Progenitor cell of endocrine pancreas (in vitro differentiated cells): Measurements from ENCODE around the gene RASA3. TPM values are rescaled to one million over a fixed set of nuclear protein-coding genes. Genes with fewer than 3 reads are reported as not detected.

Experiments used
- DNase-seq: peaks from one replicate; pipeline ENCODE4 v3.0.0; 2021; ENCODE audit warnings: low spot score; ENCODE audit not compliant: unreplicated experiment
- H3K27ac Mint-ChIP-seq: 2 replicates; pipeline ENCODE4 v1.8.0; 2021; ENCODE audit warnings: mild to moderate bottlenecking, moderate library complexity, mixed read lengths
- H3K27me3 Mint-ChIP-seq: 2 replicates; pipeline ENCODE4 v1.8.0; 2021; ENCODE audit warnings: mixed read lengths
- H3K36me3 Mint-ChIP-seq: 2 replicates; pipeline ENCODE4 v1.8.0; 2022; ENCODE audit warnings: mixed read lengths; ENCODE audit not compliant: insufficient read depth
- H3K4me1 Mint-ChIP-seq: 2 replicates; pipeline ENCODE4 v1.8.0; 2021; ENCODE audit warnings: low read depth, mixed read lengths
- H3K4me3 Mint-ChIP-seq: 2 replicates; pipeline ENCODE4 v1.8.0; 2021; ENCODE audit warnings: low read depth, mild to moderate bottlenecking, moderate library complexity, mixed read lengths
- H3K9me3 Mint-ChIP-seq: 2 replicates; pipeline ENCODE4 v1.8.0; 2021; ENCODE audit warnings: low read depth, mixed read lengths
- CTCF ChIP-seq: fragments of 200-600 bp; sonication (generic); IDR thresholded peaks from one replicate; pipeline ENCODE4 v1.5.0; 2021; ENCODE audit warnings: antibody characterized with exemption, mild to moderate bottlenecking; ENCODE audit not compliant: unreplicated experiment
- total RNA-seq: library from RNA; stranded (reverse); gene quantifications from 2 replicates; pipeline ENCODE4 v1.2.1, GENCODE V29; 2021

RASA3 gene
- total RNA-seq, 1 donor from 2014 or later: 6.3 TPM

- TF ChIP-seq CTCF: no peak
- no peak overlapping the region for H3K4me3 Mint-ChIP-seq
- peaks cover 10% of the 10 kb centered on the region for H3K36me3 Mint-ChIP-seq
- H3K27ac Mint-ChIP-seq: no peak overlapping the region
- H3K27me3 Mint-ChIP-seq: no peaks in the 10 kb centered on the region
- H3K9me3 Mint-ChIP-seq: peaks cover 3% of the 10 kb centered on the region
- H3K4me1 Mint-ChIP-seq: no peaks in the 10 kb centered on the region
- no peak for DNase-seq
These were observed 124.9 kb downstream of the RASA3 start for GRCh38 chr13:114007566-114007965.

- H3K36me3 Mint-ChIP-seq: peaks cover 6% of the 10 kb centered on the region
- TF ChIP-seq CTCF: no peak
- H3K9me3 Mint-ChIP-seq: no peaks in the 10 kb centered on the region
- H3K27me3 Mint-ChIP-seq: no peaks in the 10 kb centered on the region
- DNase-seq: no peak
- H3K4me1 Mint-ChIP-seq: no peaks in the 10 kb centered on the region
- no peak overlapping the region for H3K27ac Mint-ChIP-seq
- H3K4me3 Mint-ChIP-seq: no peak overlapping the region
These were observed 127.2 kb downstream of the RASA3 start for GRCh38 chr13:114005206-114005724.

GRCh38 chr13:114004420-114005205, 127.8 kb downstream of the RASA3 start:
- no peak overlapping the region for H3K4me3 Mint-ChIP-seq
- H3K4me1 Mint-ChIP-seq: no peaks in the 10 kb centered on the region
- H3K27ac Mint-ChIP-seq: no peak overlapping the region
- peaks cover 5% of the 10 kb centered on the region for H3K36me3 Mint-ChIP-seq
- DNase-seq: no peak
- TF ChIP-seq CTCF: no peak
- H3K27me3 Mint-ChIP-seq: no peaks in the 10 kb centered on the region
- no peaks in the 10 kb centered on the region for H3K9me3 Mint-ChIP-seq

- no peak for TF ChIP-seq CTCF
- no peak for DNase-seq
- Mint-ChIP-seq H3K4me3 (no peak overlapping the region), H3K27me3 (no peaks in the 10 kb centered on the region), H3K9me3 (no peaks in the 10 kb centered on the region), H3K36me3 (no peaks in the 10 kb centered on the region), H3K27ac (no peak overlapping the region), H3K4me1 (no peaks in the 10 kb centered on the region)
These were observed 129.6 kb downstream of the RASA3 start for GRCh38 chr13:114002771-114003321.

- H3K27me3 Mint-ChIP-seq: no peaks in the 10 kb centered on the region
- H3K4me3 Mint-ChIP-seq: no peak overlapping the region
- H3K4me1 Mint-ChIP-seq: no peaks in the 10 kb centered on the region
- TF ChIP-seq CTCF: no peak
- no peaks in the 10 kb centered on the region for H3K36me3 Mint-ChIP-seq
- H3K9me3 Mint-ChIP-seq: no peaks in the 10 kb centered on the region
- no peak overlapping the region for H3K27ac Mint-ChIP-seq
- DNase-seq: no peak
These were observed 130.3 kb downstream of the RASA3 start for GRCh38 chr13:114002009-114002544.
